Epithelial cell of esophagus (primary cell): ENCODE data around the gene LRMDA.

ENCODE experiments used
- DNase-seq: peaks from one replicate; pipeline ENCODE4 v3.0.0; 2010; ENCODE audit warnings: low read depth
- H3K4me3 ChIP-seq: 2 replicates; pipeline ENCODE4 v1.5.1; 2011; ENCODE audit warnings: mild to moderate bottlenecking, low read length, control low read depth
- TF ChIP-seq, protein P1 (sequence below): IDR thresholded peaks from 2 replicates; pipeline ENCODE4 v1.5.1; 2011; ENCODE audit warnings: low read depth, mild to moderate bottlenecking, low read length, control low read depth, inconsistent platforms; ENCODE audit not compliant: insufficient read depth; ENCODE audit errors: missing control alignments

Gene LRMDA

DNA sequence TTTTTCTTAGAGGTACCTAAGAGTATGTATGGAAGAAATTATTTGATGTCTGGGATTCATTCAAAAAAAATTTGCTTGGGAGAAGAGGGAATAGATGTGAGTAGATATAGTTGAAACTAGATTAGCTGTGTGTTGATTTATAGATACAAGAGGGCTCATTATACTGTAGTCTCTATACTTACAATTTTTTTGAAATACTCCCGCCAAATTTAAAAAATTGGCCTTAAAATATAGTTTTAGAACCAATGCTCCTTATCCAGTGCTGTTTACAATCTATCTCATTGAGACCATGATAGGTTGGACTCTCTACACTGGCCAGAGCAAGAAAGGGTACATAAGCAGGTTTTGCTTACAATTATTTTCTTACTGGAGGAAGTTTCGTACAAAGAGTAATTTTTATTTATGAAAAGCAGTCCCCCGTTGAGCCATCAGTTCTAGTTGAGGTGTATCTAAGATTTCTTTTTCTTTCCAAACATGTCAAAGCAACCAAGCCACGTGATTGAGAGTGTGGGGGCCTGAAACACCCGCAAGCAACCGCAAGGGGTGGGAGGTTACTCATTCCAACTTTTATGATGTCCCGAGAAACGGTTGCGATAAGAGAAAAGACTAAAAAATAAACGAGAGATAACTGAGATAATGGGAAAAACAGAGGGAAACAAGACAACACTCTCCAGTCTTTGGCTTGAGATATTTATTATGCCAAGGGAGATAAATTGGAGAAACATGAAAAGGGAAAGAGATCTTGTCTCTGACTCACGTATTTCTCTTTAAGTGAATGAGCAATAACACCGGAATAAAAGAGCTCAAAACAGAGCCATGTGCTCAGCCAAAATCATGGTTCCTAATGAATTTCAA is 729.2 kb downstream of the LRMDA start:
- TF ChIP-seq, protein P1, sequence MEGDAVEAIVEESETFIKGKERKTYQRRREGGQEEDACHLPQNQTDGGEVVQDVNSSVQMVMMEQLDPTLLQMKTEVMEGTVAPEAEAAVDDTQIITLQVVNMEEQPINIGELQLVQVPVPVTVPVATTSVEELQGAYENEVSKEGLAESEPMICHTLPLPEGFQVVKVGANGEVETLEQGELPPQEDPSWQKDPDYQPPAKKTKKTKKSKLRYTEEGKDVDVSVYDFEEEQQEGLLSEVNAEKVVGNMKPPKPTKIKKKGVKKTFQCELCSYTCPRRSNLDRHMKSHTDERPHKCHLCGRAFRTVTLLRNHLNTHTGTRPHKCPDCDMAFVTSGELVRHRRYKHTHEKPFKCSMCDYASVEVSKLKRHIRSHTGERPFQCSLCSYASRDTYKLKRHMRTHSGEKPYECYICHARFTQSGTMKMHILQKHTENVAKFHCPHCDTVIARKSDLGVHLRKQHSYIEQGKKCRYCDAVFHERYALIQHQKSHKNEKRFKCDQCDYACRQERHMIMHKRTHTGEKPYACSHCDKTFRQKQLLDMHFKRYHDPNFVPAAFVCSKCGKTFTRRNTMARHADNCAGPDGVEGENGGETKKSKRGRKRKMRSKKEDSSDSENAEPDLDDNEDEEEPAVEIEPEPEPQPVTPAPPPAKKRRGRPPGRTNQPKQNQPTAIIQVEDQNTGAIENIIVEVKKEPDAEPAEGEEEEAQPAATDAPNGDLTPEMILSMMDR = no peak
- no peak overlapping the region for H3K4me3 ChIP-seq
- DNase-seq = no peak

DNA sequence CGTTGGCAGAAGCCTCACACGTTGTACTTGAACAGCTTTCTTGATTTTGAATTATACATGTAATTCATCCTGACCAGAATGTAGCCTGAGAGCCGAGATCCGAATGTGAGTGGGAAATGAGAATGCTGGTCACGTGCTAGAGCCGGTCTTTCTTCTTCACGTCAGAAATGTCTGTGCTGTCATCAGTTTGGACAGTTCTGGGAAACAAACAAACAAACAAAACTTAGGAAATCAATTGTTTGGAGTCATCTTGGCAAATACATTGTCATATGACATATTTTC is 729.8 kb downstream of the LRMDA start:
- TF ChIP-seq, protein P1 = no peak
- H3K4me3 ChIP-seq = no peak overlapping the region
- DNase-seq = no peak

DNA sequence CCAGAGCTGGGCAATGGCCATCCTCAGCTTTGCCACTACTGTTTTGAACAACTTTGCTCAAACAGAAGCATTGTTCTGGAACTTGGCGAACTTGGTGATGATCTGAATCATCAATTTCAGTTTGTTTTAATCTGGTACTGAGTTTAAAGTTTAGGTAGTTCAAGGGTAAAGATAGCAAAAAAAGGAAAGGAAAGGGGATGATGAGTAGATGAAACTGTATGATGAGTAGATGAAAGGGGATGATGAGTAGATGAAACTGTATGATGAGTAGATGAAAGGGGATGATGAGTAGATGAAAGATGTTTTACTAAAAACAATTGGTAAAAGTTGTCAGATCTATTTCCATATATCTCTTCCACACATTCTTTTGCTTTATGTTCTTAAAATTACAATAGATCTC is 737.0 kb downstream of the LRMDA start:
- H3K4me3 ChIP-seq = no peak overlapping the region
- no peak for DNase-seq
- TF ChIP-seq, protein P1 = no peak

DNA sequence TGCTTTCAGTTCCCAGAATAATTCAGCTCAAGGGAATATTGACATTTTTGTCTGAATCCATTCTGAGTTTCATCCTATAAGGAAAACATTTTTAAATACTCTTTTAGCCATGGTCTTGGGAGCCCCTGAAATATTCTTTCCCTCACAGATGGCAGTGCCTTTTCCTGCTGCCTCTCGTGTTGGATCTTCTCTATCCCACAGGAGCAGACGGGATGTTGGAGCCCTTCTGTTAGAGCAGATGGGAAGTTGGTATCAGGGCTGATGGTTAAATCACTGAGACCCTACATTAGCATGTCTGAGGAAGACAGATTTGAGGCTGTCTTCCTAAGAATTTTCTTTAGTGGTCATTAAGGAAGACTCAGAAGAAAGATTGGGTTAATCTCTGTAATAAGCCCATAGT is 737.8 kb downstream of the LRMDA start:
- H3K4me3 ChIP-seq = no peak overlapping the region
- TF ChIP-seq, protein P1 = no peak
- no peak for DNase-seq

DNA sequence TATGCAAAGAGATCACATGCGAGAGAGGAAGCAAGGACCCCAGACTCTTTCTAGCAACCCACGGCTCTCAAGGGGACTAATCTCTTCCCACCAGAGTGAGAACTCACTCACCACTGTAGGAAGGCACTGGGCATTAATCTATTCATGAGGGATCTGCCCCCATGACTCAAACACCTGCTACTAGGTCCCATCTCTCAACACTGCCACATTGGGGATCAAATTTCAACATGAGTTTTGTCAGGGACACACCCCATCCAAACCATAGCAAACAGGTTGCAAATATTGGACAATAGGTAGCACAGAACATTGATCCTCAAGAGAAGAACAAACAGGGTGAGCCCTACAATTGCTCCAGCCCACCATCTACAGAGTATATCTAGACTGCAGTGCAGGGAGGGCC is 740.6 kb downstream of the LRMDA start:
- DNase-seq = no peak
- no peak overlapping the region for H3K4me3 ChIP-seq
- TF ChIP-seq, protein P1 = no peak

DNA sequence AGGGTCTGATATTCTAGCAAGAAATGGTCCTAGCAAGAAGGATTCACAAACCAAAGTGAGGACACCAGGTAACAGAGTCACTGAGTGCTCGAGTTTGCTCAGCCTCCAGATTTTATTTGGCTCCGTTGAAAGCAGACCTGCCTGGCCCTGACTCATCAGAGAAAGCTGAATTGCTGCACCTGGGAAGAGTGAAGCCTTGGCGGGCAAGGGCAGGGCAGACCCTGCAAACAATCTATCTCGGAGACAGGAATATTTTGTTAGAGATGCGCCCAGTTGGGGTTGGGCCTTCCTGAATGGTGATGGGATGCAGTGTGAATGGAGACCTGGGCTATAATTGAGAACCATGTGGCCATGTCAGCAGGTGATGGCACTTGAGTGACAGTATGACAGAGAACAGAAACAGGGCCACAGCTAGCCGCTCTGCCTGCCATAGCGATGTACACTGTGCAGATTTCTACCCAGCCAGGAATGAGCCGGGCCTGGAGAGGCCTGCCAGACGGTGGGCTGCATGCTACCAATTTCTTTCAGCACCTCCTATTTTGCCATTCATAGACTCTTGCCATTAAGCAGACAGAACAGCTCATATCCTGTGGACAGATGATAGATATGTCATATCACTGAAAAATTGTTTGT is 744.2 kb downstream of the LRMDA start:
- no peak for DNase-seq
- TF ChIP-seq, protein P1 = no peak
- no peak overlapping the region for H3K4me3 ChIP-seq

GRCh38 chr10:76176166-76176550 is 744.7 kb downstream of the LRMDA start:
- no peak overlapping the region for H3K4me3 ChIP-seq
- no peak for DNase-seq
- TF ChIP-seq, protein P1 = no peak
